GM21367 (cell line): Measurements from ENCODE around the gene SIL1.

Experiments used
- ATAC-seq: cut with Tn5 transposase; IDR thresholded peaks from one replicate; pipeline ENCODE4 v1.9.1; 2021; ENCODE audit not compliant: unreplicated experiment

Gene SIL1

GRCh38 chr5:139146809-139147482 is 51.2 kb downstream of the SIL1 start:
- no peak for ATAC-seq

DNA sequence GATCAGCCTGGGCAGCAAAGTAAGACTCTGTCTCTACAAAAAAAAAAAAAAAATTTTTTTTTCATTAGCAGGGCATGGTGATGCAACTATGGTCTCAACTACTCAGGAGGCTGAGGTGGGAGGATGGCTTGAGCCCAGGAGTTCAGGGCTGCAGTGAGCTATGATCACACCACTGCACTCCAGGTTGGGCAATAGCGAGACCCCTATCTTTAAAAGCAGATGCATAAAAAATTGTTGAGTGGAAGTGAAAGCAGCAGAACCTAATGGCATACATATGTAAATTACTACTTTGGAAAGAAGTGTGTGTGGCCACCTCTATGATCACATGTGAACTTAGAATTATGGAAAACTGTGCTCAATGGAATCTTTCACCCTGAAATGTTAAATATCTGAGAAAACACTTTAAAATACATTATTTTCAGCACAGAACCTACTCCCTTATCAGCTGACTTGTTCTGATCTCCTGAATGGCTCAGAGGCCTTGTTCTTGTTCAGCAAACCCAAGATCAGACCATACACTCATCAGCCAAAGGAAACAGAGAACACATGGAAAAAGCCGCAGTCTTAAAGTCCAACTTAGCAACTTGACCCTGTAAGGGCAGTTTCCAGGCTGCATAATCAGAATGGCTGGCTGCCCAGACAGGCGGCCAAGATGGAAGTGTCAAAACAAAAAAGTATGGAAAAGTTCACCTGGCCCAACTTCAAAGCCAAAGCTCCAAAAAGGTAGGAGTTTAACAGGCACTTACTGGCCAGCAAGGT is 56.5 kb downstream of the SIL1 start:
- no peak for ATAC-seq

DNA sequence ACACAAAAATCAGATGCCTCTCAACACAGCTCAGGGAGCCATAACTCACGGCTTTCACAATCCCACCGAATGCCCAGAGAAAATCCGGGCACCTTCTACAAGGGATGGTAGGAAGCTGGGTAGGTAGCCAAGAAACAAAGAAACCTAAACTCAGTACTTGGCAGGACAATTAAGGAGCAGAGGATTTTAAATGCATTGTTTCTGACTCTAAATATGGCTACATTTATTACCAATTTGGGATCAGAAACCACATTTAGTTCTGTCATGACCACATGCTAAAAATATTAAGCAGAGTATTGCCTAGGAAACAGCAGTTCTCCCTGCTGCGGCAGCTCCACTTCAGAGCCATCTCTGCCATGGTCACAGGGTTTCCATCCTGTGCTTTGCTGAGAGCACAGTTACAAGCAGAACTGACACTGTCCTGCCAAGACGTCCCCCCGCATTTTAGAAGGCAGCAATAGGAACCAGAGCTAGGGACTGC is 57.5 kb downstream of the SIL1 start:
- ATAC-seq, result no peak

DNA sequence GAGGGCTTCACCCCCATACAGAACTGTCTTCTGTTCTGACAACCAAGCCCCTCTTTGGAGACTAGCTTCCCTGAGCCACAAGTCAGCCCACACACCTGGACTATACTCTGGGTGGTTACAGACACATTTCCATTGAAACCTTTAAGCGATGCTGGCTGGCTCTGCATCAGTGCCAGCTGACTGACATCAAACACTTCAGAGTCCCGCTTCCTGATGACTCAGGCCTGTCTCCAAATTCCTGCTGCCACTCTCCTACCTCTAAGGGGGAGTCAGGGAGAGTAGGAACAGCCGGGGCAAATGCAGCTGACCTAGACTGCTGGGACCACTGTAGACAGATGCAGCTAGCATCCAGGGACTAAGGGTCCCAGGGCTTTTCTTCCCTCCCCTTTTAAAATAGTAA is 59.4 kb downstream of the SIL1 start:
- no peak for ATAC-seq

DNA sequence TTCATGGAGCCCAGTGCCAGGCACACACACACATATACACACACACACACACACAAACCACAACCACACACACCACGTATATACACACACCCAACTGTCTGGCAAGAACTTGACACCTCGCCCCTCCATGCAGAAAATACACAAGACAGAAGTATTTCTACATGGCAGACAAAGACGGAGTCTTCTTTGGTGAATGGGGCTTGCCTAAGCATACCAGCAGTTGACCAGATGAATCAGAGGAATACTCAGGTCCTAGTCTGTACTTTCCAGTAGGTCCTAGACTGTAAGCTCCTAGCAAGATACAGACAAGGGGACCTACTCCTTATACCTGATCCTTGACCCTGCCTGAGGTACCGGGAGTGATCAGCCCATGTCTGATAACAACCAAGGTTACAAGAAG is 60.1 kb downstream of the SIL1 start:
- ATAC-seq, result no peak

DNA sequence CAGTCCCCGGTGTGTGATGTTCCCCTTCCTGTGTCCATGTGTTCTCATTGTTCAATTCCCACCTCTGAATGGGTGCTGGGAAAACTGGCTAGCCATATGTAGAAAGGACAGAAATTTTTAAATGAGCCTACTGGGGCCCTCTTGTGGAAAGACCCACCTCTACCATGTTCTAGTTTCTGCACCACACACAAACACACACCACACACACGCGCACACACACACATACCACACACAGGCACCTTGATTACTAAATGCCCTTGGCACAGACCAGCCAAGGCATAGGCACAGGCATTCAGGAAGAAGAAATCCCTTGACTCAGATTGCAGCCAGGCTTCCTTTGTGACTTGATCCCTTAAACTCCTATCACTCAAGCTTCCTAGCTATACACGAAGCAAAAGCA is 60.5 kb downstream of the SIL1 start:
- ATAC-seq, result no peak

GRCh38 chr5:139134906-139135305 is 63.3 kb downstream of the SIL1 start:
- no peak for ATAC-seq

DNA sequence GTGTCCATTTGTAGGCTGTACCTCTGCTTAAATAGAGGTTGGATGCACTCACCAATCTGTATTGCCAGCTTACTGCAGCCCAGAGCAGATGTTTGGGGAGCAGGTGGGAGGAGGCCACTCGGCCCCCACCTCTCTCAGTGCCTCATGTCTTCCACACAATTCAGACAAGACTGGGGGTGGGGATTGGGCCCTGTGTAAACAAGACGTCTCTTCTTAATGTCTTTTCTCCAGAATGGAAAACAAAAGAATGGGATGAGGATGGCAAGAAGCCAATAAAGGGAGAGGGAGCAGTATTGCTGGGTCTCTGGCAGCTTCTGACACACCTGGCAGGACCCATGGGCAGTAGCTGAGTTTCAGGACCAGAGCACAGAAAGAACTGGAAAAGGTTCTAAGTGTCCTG is 64.9 kb downstream of the SIL1 start:
- no peak for ATAC-seq

- no peak for ATAC-seq
These were observed 65.7 kb downstream of the SIL1 start for GRCh38 chr5:139132515-139132914.

DNA sequence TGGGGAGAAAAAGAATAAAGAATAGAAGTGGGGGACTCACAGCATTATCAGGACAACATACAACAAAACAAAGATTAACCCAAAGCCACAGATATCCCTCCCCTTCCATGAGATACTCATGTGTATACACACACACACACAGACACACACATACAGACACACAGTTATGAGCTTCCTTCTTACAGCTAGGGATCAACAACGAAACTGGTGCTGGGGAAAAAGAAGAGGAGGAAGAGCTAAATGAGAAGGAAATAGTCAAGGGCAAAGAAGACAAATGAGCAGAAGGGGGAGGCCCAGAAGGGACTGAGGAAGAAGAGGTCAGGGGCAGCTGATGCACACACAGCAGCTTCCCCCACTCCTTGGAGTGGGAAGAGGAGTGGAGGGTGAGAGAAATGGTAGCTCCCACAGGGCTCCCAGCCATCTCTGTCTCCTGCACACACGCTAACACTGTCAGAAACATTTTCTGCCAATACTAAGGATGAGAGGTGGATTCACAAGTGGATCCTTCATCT is 66.2 kb downstream of the SIL1 start:
- ATAC-seq, result no peak

DNA sequence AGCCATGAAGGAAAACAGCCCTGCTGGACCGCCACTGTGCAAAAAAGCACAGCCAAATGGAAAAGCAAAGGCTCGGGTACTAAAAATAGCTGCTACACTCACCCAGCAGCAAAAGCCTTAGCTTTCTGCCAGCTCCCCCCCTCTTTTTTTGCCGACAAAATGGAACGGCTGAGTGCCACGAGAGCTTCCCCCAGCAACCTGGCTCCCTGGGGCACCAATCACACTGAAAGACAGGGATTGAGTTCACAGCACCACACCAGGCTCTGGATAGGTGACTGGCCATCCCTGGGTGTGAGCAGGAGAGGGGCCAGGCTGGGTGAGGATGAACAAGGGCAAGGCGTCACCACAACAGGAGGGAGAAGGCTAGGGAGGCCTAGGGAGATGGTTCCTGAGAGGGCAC is 66.7 kb downstream of the SIL1 start:
- no peak for ATAC-seq

GRCh38 chr5:139131062-139131461 is 67.1 kb downstream of the SIL1 start:
- ATAC-seq, result no peak

GRCh38 chr5:139130214-139130613 is 68.0 kb downstream of the SIL1 start:
- ATAC-seq, result no peak

- no peak for ATAC-seq
These were observed 71.5 kb downstream of the SIL1 start for GRCh38 chr5:139126711-139127111.

- ATAC-seq, result no peak
These were observed 72.2 kb downstream of the SIL1 start for GRCh38 chr5:139125991-139126390.

- no peak for ATAC-seq
These were observed 73.2 kb downstream of the SIL1 start for GRCh38 chr5:139124774-139125520.

DNA sequence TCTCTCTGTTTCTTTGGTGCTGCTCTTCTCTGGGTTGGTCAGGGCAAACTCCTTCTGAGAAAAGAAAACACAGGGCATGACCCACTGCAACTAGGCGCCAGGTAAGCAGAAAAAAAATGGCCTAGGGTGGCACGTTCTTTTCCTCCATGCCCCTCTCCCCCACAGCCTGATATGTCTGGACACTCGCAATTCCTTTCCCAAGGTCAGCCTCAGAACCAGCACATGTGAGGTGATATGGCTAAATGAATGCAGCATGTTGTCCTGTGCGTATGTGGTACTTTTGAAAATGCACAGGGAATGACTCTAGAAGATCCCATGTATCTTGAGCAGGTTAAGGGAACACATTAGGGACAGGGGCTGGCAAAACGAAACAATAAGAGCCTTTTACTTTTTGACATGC is 77.0 kb downstream of the SIL1 start:
- no peak for ATAC-seq

- no peak for ATAC-seq
These were observed 77.6 kb downstream of the SIL1 start for GRCh38 chr5:139120521-139120920.

DNA sequence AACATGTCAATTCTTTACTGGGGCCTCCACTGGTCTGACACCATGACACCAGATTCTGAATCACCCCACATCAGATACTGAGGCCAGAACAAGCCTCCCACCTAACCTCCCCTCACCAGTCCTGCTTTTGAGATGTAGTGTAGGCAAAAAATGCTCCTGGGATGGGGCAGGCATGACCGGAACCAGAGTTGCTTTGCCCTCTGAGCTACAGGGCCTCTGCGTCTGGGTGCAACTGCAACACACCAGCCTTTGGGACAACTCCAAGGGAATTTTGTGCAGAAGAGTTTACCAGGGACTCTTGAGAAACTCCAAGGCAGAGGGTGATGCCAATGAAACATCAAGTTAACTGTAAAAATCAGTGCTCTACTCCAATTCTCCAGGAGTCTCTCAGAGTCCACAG is 79.4 kb downstream of the SIL1 start:
- no peak for ATAC-seq

GRCh38 chr5:139117342-139117884 is 80.8 kb downstream of the SIL1 start:
- no peak for ATAC-seq

DNA sequence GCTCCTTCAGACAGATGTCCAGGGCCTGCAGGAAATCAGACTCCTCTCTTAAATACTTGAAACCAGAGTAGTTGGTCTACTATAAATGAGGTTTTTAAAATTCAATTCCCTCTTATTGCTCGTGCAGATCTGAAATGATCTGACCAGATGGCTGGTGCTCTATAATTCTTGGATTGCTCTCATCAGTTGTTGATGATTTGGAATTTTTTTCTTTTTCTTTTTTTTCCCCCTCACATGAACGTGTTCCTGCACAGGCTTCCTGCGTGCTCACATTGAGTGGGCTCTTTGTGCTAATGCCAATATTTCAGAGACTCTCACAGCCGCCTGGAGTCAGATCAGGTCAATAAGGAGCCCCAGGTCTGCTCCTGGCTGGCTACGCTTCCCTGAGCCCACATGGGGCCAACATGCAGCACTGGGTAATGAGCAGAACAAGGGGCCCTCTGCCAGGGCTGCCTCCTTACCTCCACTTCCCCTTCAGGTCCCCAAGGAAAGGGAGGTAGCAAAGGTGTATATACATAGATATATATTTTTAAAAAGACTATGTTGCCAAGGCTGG is 82.0 kb downstream of the SIL1 start:
- ATAC-seq, result no peak
